Measurements from ENCODE around the gene ERVMER34-1. TPM values are rescaled to one million over a fixed set of nuclear protein-coding genes. Genes with fewer than 3 reads are reported as not detected.

The ERVMER34-1 gene, protein sequence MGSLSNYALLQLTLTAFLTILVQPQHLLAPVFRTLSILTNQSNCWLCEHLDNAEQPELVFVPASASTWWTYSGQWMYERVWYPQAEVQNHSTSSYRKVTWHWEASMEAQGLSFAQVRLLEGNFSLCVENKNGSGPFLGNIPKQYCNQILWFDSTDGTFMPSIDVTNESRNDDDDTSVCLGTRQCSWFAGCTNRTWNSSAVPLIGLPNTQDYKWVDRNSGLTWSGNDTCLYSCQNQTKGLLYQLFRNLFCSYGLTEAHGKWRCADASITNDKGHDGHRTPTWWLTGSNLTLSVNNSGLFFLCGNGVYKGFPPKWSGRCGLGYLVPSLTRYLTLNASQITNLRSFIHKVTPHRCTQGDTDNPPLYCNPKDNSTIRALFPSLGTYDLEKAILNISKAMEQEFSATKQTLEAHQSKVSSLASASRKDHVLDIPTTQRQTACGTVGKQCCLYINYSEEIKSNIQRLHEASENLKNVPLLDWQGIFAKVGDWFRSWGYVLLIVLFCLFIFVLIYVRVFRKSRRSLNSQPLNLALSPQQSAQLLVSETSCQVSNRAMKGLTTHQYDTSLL
- total RNA-seq (under 1 TPM in 1 of 2 experiments, not detected in 1; 0.20 TPM), polyA plus RNA-seq (not detected)

DNA sequence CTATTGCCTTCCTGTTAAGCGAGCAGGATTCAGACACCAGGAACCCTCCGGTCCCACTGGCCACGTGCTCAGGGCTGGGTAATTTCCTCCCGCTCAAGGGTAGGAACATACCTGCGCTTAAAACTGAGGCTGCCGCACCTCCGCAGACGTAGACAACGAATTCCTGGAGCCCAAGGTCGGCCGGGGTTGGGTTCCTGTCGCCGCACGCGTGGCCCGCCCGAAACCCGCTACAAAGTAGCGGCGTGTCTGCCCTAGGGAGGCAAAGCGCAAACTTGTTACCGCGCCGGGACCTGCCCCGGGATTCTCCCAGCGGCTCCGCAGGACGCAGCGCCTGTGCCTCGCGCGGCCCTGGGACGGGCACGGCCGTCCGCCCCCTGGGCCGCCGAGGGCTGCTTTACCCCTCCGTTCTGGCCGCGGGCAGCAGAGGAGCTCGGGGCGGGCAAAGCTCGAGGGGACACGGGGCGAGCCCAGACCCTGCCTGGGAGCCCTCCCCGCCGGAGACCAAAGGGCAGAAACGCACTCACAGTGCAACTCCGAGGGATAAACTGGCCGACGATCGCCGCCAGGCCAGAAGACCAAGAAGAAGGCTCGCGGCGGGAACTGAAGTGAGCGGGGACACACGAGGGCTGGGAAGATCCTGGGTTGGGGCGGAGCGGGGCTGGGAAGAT is at the start of gene ERVMER34-1:
Gene ERVMER34-1, minus strand, starts transcription at position 607 of the 668 bp plus-strand sequence. CDS start 5,905 bp downstream, outside the sequence.
- ChIA-PET CTCF (no interaction called here), POLR2A (no interaction called here)
- H3K9me3 ChIP-seq (ENCODE audit: low read length): no peaks in the 10 kb centered on the region
- no peaks in the 10 kb centered on the region for H3K4me1 ChIP-seq (ENCODE audit: insufficient read depth, low read length)
- Mint-ChIP-seq H3K4me3 (peak within 1 kb of the TSS; percentile 25 to 87 (median 68)), H3K27ac (peak within 1 kb of the TSS in 1 of 8 donors; percentile 20), H3K36me3 (peaks cover 0 to 3% (median 0%) of the 10 kb centered on the region in 3 donors), H3K9me3 (no peaks in the 10 kb centered on the region), H3K4me1 (peaks cover 9 to 18% (median 11%) of the 10 kb centered on the region in 3 donors), H3K27me3 (peaks cover 44 to 71% of the 10 kb centered on the region in 2 donors)
- peaks cover 12% of the 10 kb centered on the region for H3K27me3 ChIP-seq (ENCODE audit: insufficient read depth, low read length, poor library complexity, severe bottlenecking)
- H3K4me3 ChIP-seq (ENCODE audit: low read length): peak within 1 kb of the TSS; percentile 22
- H3K36me3 ChIP-seq (ENCODE audit: insufficient read depth, low read length): no peaks in the 10 kb centered on the region
- no peak within 1 kb of the TSS for H3K27ac ChIP-seq (ENCODE audit: low read depth, low read length)
- peak in 1 of 5 donors; percentile 3 for DNase-seq

DNA sequence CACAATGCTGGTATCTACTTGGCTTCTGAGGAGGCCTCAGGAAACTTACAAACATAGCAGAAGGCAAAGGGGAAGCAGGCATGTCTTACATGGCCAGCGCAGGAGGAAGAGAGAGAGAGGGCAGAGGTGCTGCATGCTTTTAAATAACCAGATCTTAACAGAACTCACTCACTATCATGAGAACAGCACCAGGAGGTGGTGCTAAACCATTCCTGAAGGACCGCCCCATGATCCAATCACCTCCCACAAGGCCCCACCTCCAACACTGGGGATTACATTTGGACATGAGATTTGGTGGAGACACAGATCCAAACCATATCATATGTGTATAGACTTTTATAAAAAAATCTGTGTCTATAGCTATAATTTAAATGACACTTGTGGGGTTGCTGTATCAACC is 48.6 kb upstream of the ERVMER34-1 start:
- ChIA-PET CTCF (no interaction called here), POLR2A (no interaction called here)
- no peak for DNase-seq
- no peaks in the 10 kb centered on the region for H3K36me3 ChIP-seq (ENCODE audit: insufficient read depth, low read length)
- H3K27me3 Mint-ChIP-seq: peaks cover 6 to 43% of the 10 kb centered on the region in 2 donors
- H3K27ac Mint-ChIP-seq: no peak overlapping the region
- H3K4me3 Mint-ChIP-seq: no peak overlapping the region
- H3K9me3 ChIP-seq (ENCODE audit: low read length): no peaks in the 10 kb centered on the region
- peaks cover 0 to 7% (median 6%) of the 10 kb centered on the region in 5 donors for H3K9me3 Mint-ChIP-seq
- H3K4me1 Mint-ChIP-seq: no peaks in the 10 kb centered on the region
- no peaks in the 10 kb centered on the region for H3K4me1 ChIP-seq (ENCODE audit: insufficient read depth, low read length)
- no peaks in the 10 kb centered on the region for H3K36me3 Mint-ChIP-seq
- no peak overlapping the region for H3K4me3 ChIP-seq (ENCODE audit: low read length)
- no peak overlapping the region for H3K27ac ChIP-seq (ENCODE audit: low read depth, low read length)
- no peaks in the 10 kb centered on the region for H3K27me3 ChIP-seq (ENCODE audit: insufficient read depth, low read length, poor library complexity, severe bottlenecking)

DNA sequence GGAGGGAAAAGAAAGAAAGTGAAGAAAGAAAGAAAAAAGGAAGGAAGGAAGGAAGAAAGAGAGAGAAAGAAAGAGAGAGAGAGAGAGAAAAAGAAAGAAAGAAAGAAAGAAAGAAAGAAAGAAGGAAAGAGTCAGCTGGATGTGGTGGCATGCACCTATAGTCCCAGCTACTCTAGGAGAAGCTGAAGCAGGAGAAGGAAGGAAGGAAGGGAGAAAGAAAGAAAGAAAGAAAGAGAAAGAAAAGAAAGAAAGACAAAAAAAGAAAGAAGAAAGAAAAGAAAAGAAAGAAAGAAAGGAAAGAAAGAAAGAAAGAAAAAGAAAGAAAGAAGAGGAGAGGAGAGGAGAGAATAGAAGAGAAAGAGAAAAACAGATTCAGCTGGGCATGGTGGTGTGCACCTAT is 44.3 kb upstream of the ERVMER34-1 start:
- no peaks in the 10 kb centered on the region for H3K27me3 ChIP-seq (ENCODE audit: insufficient read depth, low read length, poor library complexity, severe bottlenecking)
- peaks cover 6 to 28% of the 10 kb centered on the region in 2 donors for H3K27me3 Mint-ChIP-seq
- no peak overlapping the region for H3K4me3 ChIP-seq (ENCODE audit: low read length)
- no peaks in the 10 kb centered on the region for H3K36me3 Mint-ChIP-seq
- POLR2A ChIA-PET: no interaction called here
- H3K9me3 ChIP-seq (ENCODE audit: low read length): no peaks in the 10 kb centered on the region
- DNase-seq: no peak
- no peaks in the 10 kb centered on the region for H3K4me1 Mint-ChIP-seq
- CTCF ChIA-PET: no interaction called here
- H3K4me3 Mint-ChIP-seq: no peak overlapping the region
- H3K27ac ChIP-seq (ENCODE audit: low read depth, low read length): no peak overlapping the region
- H3K9me3 Mint-ChIP-seq: peaks cover 0 to 1% (median 0%) of the 10 kb centered on the region in 5 donors
- H3K4me1 ChIP-seq (ENCODE audit: insufficient read depth, low read length): no peaks in the 10 kb centered on the region
- H3K36me3 ChIP-seq (ENCODE audit: insufficient read depth, low read length): no peaks in the 10 kb centered on the region
- H3K27ac Mint-ChIP-seq: no peak overlapping the region

DNA sequence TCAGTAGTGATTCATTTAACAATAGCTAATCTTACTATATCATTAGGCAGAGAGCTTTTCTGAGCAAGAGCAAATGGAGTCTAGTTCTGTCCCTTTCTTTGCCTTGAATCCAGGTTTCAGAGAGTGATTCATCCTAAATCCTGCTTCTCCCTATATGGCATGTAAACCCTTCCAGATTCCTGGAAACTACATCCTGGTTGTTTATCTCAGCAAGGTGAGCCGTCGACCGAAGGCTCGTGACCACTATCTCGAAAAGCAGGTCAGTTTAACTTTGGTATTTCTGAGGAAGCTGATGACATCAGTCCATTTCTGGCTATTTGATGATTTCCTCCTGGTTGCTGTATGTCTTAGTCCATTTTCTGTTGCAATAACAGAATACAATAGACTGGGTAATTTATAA is 40.7 kb upstream of the ERVMER34-1 start:
- Histone ChIP-seq H3K9me3 (ENCODE audit: low read length) (no peaks in the 10 kb centered on the region), H3K36me3 (ENCODE audit: insufficient read depth, low read length) (no peaks in the 10 kb centered on the region), H3K27ac (ENCODE audit: low read depth, low read length) (no peak overlapping the region), H3K4me3 (ENCODE audit: low read length) (no peak overlapping the region), H3K4me1 (ENCODE audit: insufficient read depth, low read length) (no peaks in the 10 kb centered on the region), H3K27me3 (ENCODE audit: insufficient read depth, low read length, poor library complexity, severe bottlenecking) (no peaks in the 10 kb centered on the region)
- ChIA-PET POLR2A (no interaction called here), CTCF (no interaction called here)
- H3K27me3 Mint-ChIP-seq: peaks cover 0 to 7% of the 10 kb centered on the region in 2 donors
- H3K9me3 Mint-ChIP-seq: peaks cover 0 to 1% (median 0%) of the 10 kb centered on the region in 5 donors
- H3K27ac Mint-ChIP-seq: no peak overlapping the region
- DNase-seq: no peak
- no peaks in the 10 kb centered on the region for H3K36me3 Mint-ChIP-seq
- H3K4me1 Mint-ChIP-seq: no peaks in the 10 kb centered on the region
- no peak overlapping the region for H3K4me3 Mint-ChIP-seq

DNA sequence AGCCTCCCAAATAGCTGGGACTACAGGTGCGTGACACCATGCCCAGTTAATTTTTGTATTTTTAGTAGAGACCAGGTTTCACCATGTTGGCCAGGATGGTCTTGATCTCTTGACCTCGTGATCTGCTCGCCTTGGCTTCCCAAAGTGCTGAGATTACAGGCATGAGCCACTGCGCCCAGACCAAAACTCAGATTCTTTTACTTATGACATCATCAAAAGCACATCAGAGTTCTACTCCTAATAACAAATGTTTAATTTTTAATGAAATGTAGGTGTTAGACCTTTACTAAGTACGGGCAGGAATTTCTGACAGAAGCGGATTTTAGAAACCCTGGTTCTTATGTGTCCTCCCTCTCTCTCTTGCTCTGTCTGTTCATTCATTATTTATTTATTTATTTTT is 38.5 kb upstream of the ERVMER34-1 start:
- ChIA-PET POLR2A (no interaction called here), CTCF (no interaction called here)
- Histone ChIP-seq H3K27ac (ENCODE audit: low read depth, low read length) (no peak overlapping the region), H3K27me3 (ENCODE audit: insufficient read depth, low read length, poor library complexity, severe bottlenecking) (no peaks in the 10 kb centered on the region), H3K36me3 (ENCODE audit: insufficient read depth, low read length) (no peaks in the 10 kb centered on the region), H3K4me1 (ENCODE audit: insufficient read depth, low read length) (no peaks in the 10 kb centered on the region), H3K9me3 (ENCODE audit: low read length) (no peaks in the 10 kb centered on the region), H3K4me3 (ENCODE audit: low read length) (no peak overlapping the region)
- Mint-ChIP-seq H3K36me3 (no peaks in the 10 kb centered on the region), H3K27me3 (peaks cover 1 to 11% of the 10 kb centered on the region in 2 donors), H3K4me3 (no peak overlapping the region), H3K27ac (no peak overlapping the region), H3K4me1 (no peaks in the 10 kb centered on the region), H3K9me3 (no peaks in the 10 kb centered on the region)
- no peak for DNase-seq

DNA sequence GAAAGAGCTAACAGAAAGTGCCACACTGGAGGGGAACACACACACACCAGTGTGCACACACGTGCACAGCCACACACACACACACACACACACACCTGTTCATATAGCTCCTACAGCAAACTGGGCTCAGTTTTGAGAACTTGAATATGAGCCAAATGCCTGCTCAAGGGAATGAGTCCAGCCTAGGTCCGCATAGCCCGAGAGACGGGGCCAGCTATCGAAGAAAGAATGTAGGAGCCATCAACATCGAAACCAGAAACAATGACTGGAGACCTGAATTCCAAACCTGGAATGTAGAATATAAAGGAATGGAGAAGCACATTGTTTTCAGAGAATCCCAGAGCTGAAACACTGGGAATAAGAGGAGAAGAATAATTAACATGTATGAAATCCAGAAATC is 37.6 kb upstream of the ERVMER34-1 start:
- ChIA-PET POLR2A (no interaction called here), CTCF (no interaction called here)
- H3K27ac ChIP-seq (ENCODE audit: low read depth, low read length): no peak overlapping the region
- H3K4me1 ChIP-seq (ENCODE audit: insufficient read depth, low read length): no peaks in the 10 kb centered on the region
- no peak for DNase-seq
- H3K27me3 ChIP-seq (ENCODE audit: insufficient read depth, low read length, poor library complexity, severe bottlenecking): no peaks in the 10 kb centered on the region
- H3K9me3 ChIP-seq (ENCODE audit: low read length): no peaks in the 10 kb centered on the region
- Mint-ChIP-seq H3K4me3 (no peak overlapping the region), H3K36me3 (no peaks in the 10 kb centered on the region), H3K4me1 (no peaks in the 10 kb centered on the region), H3K27ac (no peak overlapping the region), H3K27me3 (peaks cover 1 to 10% of the 10 kb centered on the region in 2 donors), H3K9me3 (no peaks in the 10 kb centered on the region)
- H3K4me3 ChIP-seq (ENCODE audit: low read length): no peak overlapping the region
- H3K36me3 ChIP-seq (ENCODE audit: insufficient read depth, low read length): no peaks in the 10 kb centered on the region

DNA sequence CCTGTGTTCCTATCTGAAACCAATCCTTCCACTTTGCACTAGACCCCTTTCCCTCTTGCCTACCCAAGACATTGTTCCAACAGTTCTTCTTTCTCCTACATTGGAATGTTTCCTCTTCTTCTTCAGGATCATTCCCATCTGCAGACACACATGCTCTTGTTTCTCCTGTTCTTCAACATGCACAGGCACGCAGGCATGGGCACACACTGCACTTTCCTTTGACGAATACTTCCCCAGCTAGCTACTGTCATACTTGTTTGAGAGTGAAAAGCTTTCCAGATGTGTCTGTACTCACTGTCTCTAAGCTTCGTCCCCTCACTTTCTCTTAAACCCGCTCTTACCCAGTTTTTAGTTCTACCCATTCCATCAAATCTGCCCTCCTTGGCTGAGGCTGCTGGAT is 31.8 kb upstream of the ERVMER34-1 start:
- POLR2A ChIA-PET: no interaction called here
- Mint-ChIP-seq H3K27me3 (peaks cover 7 to 17% of the 10 kb centered on the region in 2 donors), H3K4me3 (no peak overlapping the region), H3K36me3 (no peaks in the 10 kb centered on the region), H3K27ac (no peak overlapping the region), H3K9me3 (peaks cover 0 to 3% (median 0%) of the 10 kb centered on the region in 5 donors), H3K4me1 (no peaks in the 10 kb centered on the region)
- no peaks in the 10 kb centered on the region for H3K27me3 ChIP-seq (ENCODE audit: insufficient read depth, low read length, poor library complexity, severe bottlenecking)
- DNase-seq: no peak
- no peaks in the 10 kb centered on the region for H3K36me3 ChIP-seq (ENCODE audit: insufficient read depth, low read length)
- H3K4me1 ChIP-seq (ENCODE audit: insufficient read depth, low read length): no peaks in the 10 kb centered on the region
- no peak overlapping the region for H3K27ac ChIP-seq (ENCODE audit: low read depth, low read length)
- no peak overlapping the region for H3K4me3 ChIP-seq (ENCODE audit: low read length)
- CTCF ChIA-PET: no interaction called here
- no peaks in the 10 kb centered on the region for H3K9me3 ChIP-seq (ENCODE audit: low read length)

Measured in CD8-positive, alpha-beta memory T cell (primary cell).